AG10803 (cell line): ENCODE data around the gene MORN1.
A peak's percentile ranks its signal among the peaks of the same experiment; 100 is the strongest.

Experiments
- DNase-seq: peaks from one replicate; pipeline ENCODE4 v3.0.0; 2010; ENCODE audit warnings: low read depth
- H3K4me3 ChIP-seq: 2 replicates; pipeline ENCODE4 v1.5.1; 2011; ENCODE audit warnings: mild to moderate bottlenecking, low read length, control low read depth
- TF ChIP-seq, protein P1 (sequence below): conservative IDR thresholded peaks from 2 replicates; pipeline ENCODE4 v1.5.1; 2011; ENCODE audit warnings: mild to moderate bottlenecking, low read length, control low read depth, inconsistent platforms

Gene MORN1

GRCh38 chr1:2409745-2410144 is 18.4 kb upstream of the MORN1 start:
- H3K4me3 ChIP-seq, result no peak overlapping the region
- TF ChIP-seq, protein P1, sequence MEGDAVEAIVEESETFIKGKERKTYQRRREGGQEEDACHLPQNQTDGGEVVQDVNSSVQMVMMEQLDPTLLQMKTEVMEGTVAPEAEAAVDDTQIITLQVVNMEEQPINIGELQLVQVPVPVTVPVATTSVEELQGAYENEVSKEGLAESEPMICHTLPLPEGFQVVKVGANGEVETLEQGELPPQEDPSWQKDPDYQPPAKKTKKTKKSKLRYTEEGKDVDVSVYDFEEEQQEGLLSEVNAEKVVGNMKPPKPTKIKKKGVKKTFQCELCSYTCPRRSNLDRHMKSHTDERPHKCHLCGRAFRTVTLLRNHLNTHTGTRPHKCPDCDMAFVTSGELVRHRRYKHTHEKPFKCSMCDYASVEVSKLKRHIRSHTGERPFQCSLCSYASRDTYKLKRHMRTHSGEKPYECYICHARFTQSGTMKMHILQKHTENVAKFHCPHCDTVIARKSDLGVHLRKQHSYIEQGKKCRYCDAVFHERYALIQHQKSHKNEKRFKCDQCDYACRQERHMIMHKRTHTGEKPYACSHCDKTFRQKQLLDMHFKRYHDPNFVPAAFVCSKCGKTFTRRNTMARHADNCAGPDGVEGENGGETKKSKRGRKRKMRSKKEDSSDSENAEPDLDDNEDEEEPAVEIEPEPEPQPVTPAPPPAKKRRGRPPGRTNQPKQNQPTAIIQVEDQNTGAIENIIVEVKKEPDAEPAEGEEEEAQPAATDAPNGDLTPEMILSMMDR, result no peak
- DNase-seq, result no peak

DNA sequence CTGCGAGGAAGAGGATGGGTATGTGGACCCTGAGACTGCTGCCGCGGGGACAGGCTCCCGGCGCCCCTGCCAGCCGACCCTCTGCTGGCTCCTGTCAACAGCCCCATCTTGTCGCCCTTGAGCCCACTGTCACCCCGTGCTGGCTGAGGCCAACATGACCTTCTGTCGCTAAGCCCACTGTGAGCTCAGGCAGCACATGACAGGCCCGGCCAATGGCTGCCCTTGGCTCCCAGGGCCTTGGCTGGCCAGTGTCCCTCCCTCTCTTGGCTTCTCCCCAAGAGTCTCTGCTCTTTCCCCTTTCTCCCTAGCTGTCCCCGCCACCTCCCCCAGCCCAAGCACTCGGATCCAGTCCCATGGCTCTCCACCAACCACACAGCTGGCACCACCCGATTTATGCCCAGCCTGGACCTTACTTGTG is 17.5 kb upstream of the MORN1 start:
- no peak for DNase-seq
- TF ChIP-seq, protein P1, result no peak
- no peak overlapping the region for H3K4me3 ChIP-seq

DNA sequence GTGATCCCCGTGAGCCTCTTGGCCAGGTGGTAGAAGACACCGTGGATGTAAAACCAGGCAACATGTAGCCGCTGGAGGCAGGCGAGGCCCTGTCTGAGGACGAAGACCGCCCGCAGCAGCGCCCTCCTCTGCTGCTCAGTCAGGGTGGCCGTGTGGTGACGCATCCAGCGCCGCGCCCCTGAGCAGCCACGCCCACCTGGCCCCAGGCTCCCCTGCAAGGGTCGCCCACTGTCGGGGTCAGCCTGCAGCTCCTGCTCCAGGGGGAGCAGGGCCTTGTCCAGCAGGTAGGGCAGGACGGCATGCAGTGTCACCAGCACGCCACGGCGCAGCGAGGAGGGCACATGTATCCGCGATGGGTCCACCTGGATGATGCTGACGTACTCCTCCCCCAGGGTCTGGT is 17.1 kb upstream of the MORN1 start:
- TF ChIP-seq, protein P1, result no peak
- DNase-seq, result no peak
- no peak overlapping the region for H3K4me3 ChIP-seq

- no peak for DNase-seq
- TF ChIP-seq, protein P1, result no peak
- no peak overlapping the region for H3K4me3 ChIP-seq
Measured at GRCh38 chr1:2407991-2408275, 16.6 kb upstream of the MORN1 start.

- TF ChIP-seq, protein P1, result no peak
- DNase-seq, result no peak
- no peak overlapping the region for H3K4me3 ChIP-seq
Measured at GRCh38 chr1:2407166-2407990, 16.0 kb upstream of the MORN1 start.

DNA sequence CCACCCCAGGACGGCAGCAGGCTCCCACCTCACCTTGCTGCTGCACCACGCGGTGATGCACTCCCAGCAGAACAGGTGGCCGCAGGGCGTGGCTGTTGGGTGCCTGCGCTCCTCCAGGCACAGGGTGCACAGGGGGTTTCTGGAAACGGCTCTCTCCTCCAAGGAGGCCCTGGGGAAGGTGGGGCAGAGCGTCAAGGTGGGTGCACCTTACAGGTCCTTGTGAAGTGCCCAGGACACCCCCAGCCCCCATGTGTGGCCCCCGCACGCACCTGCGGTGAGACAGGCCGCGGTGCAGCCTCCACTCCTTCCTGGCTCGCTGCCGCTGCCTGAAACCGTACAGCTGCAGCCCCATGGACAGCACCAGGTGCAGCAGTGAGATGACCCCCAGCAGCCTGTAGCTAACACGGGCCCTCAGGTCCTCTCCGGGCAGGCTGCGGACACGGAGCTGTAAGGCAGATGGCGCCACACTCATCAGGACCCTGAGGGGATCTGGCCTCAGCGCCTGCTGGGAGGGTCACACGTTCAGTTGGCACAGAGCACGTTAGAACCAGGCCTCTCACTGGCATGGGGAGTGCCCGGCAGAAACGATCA is 15.2 kb upstream of the MORN1 start:
- TF ChIP-seq, protein P1, result 0 out of 2 replicates have a peak, but pooled peaks have one; percentile 3
- no peak for DNase-seq
- no peak overlapping the region for H3K4me3 ChIP-seq
